ENCODE measurements around the gene ZMYND15. TPM values are rescaled to one million over a fixed set of nuclear protein-coding genes. Genes with fewer than 3 reads are reported as not detected.
"Not testable (repeated sequence)": the region's sequence is repeated elsewhere in the genome, so short reads cannot be mapped to it uniquely, and the experiment has no call there.

The ZMYND15 gene
- total RNA-seq, 2 donors from 2014 or later, result 0.91 to 7.3 TPM

- Histone ChIP-seq H3K4me3 (peak overlapping the region; percentile 65 to 66), H3K9me3 (no peaks in the 10 kb centered on the region), H3K36me3 (no peaks in the 10 kb centered on the region), H3K27ac (peak overlapping the region; percentile 87), H3K27me3 (replicated peaks; ENCODE audit: insufficient read depth) (no peaks in the 10 kb centered on the region), H3K4me1 (replicated peaks) (peaks cover 5% of the 10 kb centered on the region)
- WGBS, result 56% methylated on average over 6 of the region's 6 CpGs
- TF ChIP-seq POLR2A (IDR thresholded peaks at IDR 0.05), result no peak
- TF ChIP-seq, protein P1, sequence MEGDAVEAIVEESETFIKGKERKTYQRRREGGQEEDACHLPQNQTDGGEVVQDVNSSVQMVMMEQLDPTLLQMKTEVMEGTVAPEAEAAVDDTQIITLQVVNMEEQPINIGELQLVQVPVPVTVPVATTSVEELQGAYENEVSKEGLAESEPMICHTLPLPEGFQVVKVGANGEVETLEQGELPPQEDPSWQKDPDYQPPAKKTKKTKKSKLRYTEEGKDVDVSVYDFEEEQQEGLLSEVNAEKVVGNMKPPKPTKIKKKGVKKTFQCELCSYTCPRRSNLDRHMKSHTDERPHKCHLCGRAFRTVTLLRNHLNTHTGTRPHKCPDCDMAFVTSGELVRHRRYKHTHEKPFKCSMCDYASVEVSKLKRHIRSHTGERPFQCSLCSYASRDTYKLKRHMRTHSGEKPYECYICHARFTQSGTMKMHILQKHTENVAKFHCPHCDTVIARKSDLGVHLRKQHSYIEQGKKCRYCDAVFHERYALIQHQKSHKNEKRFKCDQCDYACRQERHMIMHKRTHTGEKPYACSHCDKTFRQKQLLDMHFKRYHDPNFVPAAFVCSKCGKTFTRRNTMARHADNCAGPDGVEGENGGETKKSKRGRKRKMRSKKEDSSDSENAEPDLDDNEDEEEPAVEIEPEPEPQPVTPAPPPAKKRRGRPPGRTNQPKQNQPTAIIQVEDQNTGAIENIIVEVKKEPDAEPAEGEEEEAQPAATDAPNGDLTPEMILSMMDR (IDR thresholded peaks at IDR 0.05), result no peak
- no peak for TF ChIP-seq POLR2AphosphoS5 (IDR thresholded peaks at IDR 0.05)
- intact Hi-C loops (cut with DNase I), result loop anchor here (2.0 kb wide), 2 partner anchors 77 to 177 kb away; partner anchors contain the start of gene GLTPD2
- no peak for DNase-seq (ENCODE audit: low spot score)
These were observed 27.9 kb upstream of the ZMYND15 start for GRCh38 chr17:4711661-4712181.

DNA sequence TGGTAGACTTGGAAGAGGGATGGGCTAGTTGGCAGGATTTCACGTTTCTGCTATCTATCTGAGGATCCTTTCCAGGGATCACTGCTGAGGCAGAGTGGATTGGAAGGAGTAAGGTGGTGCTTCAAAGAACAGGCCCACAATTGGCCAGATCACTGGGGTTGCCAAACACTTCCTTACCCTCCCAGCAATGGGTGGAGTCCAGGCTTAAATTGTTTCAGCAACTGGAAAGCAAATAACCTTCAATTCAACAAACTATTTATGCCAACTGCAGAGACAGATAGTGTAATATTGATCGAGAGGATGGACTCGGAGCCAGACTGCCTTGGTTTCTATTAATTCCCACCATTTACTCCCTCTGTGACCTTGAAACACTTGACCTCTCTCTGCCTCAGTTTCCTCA lies 27.1 kb upstream of the ZMYND15 start:
- intact Hi-C loops (cut with DNase I), result no loop called here
- DNase-seq (ENCODE audit: low spot score), result no peak
- Histone ChIP-seq H3K27me3 (replicated peaks; ENCODE audit: insufficient read depth) (no peaks in the 10 kb centered on the region), H3K4me1 (replicated peaks) (peaks cover 5% of the 10 kb centered on the region), H3K9me3 (no peaks in the 10 kb centered on the region), H3K4me3 (no peak overlapping the region), H3K27ac (no peak overlapping the region), H3K36me3 (no peaks in the 10 kb centered on the region)
- 87% methylated on average over 3 of the region's 3 CpGs for WGBS
- no peak for TF ChIP-seq POLR2AphosphoS5 (IDR thresholded peaks at IDR 0.05)
- no peak for TF ChIP-seq POLR2A (IDR thresholded peaks at IDR 0.05)
- TF ChIP-seq, protein P1 (IDR thresholded peaks at IDR 0.05), result no peak

DNA sequence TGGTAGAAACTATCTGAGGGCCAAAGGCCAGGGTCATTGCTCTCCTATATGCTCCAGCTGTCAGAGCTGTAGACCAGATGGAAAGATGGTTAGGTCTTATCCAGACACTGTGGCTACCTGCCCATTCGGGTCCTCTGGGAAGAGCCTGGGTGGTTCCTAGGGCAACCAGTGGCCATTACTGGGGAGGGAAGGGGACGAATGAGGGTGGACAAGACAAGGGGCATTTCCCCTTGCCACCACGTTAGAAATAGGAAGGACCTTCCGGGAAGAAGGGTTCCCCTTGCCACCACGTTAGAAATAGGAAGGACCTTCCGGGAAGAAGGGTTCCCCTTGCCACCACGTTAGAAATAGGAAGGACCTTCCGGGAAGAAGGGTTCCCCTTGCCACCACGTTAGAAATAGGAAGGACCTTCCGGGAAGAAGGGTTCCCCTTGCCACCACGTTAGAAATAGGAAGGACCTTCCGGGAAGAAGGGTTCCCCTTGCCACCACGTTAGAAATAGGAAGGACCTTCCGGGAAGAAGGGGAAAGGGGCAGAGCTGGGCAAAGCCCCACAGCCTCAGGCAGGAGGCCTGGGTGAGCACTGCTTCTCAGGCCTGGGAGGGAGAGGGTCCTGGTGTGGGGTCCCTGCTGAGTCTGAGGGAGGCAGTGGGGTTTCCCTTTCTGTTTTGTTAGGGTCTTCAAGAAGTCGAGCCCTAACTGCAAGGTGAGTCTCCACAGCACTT lies 25.1 kb upstream of the ZMYND15 start:
- H3K36me3 ChIP-seq; H3K27me3 ChIP-seq (replicated peaks; ENCODE audit: insufficient read depth); H3K4me1 ChIP-seq (replicated peaks); H3K4me3 ChIP-seq; intact Hi-C loops (cut with DNase I); H3K9me3 ChIP-seq; DNase-seq (ENCODE audit: low spot score); H3K27ac ChIP-seq: not testable (repeated sequence)
- WGBS, result 80% methylated on average over 10 of the region's 15 CpGs

- intact Hi-C loops (cut with DNase I), result no loop called here
- TF ChIP-seq, protein P1 (IDR thresholded peaks at IDR 0.05), result no peak
- TF ChIP-seq POLR2AphosphoS5 (IDR thresholded peaks at IDR 0.05) (no peak), POLR2A (IDR thresholded peaks at IDR 0.05) (no peak)
These were observed 24.4 kb upstream of the ZMYND15 start for GRCh38 chr17:4715063-4715744.

DNA sequence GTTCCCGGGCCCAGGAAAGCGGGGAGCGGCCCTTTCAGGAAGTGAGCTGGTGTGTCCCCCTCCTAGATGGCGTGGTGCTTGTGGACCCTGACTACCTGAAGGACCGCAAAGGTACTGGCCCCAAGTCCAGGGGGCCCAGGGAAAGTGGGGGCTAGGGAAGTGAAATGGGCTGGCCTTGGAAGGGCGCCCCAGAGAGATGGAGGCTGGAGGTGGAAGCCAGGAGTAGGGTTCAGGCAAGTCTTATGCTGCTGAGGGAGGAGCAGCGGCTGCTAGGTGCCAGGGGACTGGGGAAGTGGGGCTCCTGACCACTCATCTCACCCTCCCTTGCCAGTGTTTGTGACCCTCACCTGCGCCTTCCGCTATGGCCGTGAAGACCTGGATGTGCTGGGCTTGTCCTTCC lies 23.6 kb upstream of the ZMYND15 start:
- intact Hi-C loops (cut with DNase I), result no loop called here
- no peak for DNase-seq (ENCODE audit: low spot score)
- no peaks in the 10 kb centered on the region for H3K9me3 ChIP-seq
- H3K27ac ChIP-seq, result no peak overlapping the region
- no peak for TF ChIP-seq POLR2A (IDR thresholded peaks at IDR 0.05)
- no peak for TF ChIP-seq POLR2AphosphoS5 (IDR thresholded peaks at IDR 0.05)
- TF ChIP-seq, protein P1 (IDR thresholded peaks at IDR 0.05), result no peak
- H3K4me3 ChIP-seq, result no peak overlapping the region
- H3K36me3 ChIP-seq, result no peaks in the 10 kb centered on the region
- 98% methylated on average over 10 of the region's 10 CpGs for WGBS
- no peaks in the 10 kb centered on the region for H3K27me3 ChIP-seq (replicated peaks; ENCODE audit: insufficient read depth)
- H3K4me1 ChIP-seq (replicated peaks), result peaks cover 2% of the 10 kb centered on the region

More at GRCh38 chr17:4715063-4715744, 24.4 kb upstream of the ZMYND15 start:
- WGBS, result 59% methylated on average over 11 of the region's 11 CpGs
- no peak overlapping the region for H3K4me3 ChIP-seq
- H3K27me3 ChIP-seq (replicated peaks; ENCODE audit: insufficient read depth), result no peaks in the 10 kb centered on the region
- H3K27ac ChIP-seq, result no peak overlapping the region
- H3K4me1 ChIP-seq (replicated peaks), result peaks cover 5% of the 10 kb centered on the region
- H3K9me3 ChIP-seq, result no peaks in the 10 kb centered on the region
- no peaks in the 10 kb centered on the region for H3K36me3 ChIP-seq
- DNase-seq (ENCODE audit: low spot score), result no peak

Measured in prostate gland (tissue), 2 donors.